Right atrium auricular region (tissue), 2 donors: ENCODE data around the gene CCDC159. TPM values are rescaled to one million over a fixed set of nuclear protein-coding genes. Genes with fewer than 3 reads are reported as not detected.
"Not testable (repeated sequence)": the region's sequence is repeated elsewhere in the genome, so short reads cannot be mapped to it uniquely, and the experiment has no call there.

ENCODE experiments used
- DNase-seq: peaks from one replicate; pipeline ENCODE4 v3.0.0-alpha.2; 2019; ENCODE audit warnings: low spot score
- H3K27ac ChIP-seq, 2 donors: fragments of 200-600 bp; sonication (generic); 1 replicate in 1 of 2; 2 replicates in 1 of 2; pipeline ENCODE4 v1.5.1; 2016 to 2019
- H3K27me3 ChIP-seq, 2 donors: fragments of 200-600 bp; sonication (generic); one replicate each; pipeline versions ENCODE4 v1.5.1 to v1.6.0; 2017 to 2019
- H3K36me3 ChIP-seq: fragments of 200-600 bp; sonication (generic); one replicate; pipeline ENCODE4 v1.5.1; 2016
- H3K4me1 ChIP-seq, 2 donors: fragments of 200-600 bp; sonication (generic); one replicate each; pipeline versions ENCODE4 v1.5.1 to v1.6.0; 2017 to 2019
- H3K4me3 ChIP-seq, 2 donors: fragments of 200-600 bp; sonication (generic); 1 replicate in 1 of 2; 2 replicates in 1 of 2; pipeline ENCODE4 v1.5.1; 2017 to 2019; ENCODE audit warnings: mild to moderate bottlenecking in 1 of 2, moderate library complexity in 1 of 2
- H3K9me3 ChIP-seq, 2 donors: fragments of 200-600 bp; sonication (generic); one replicate each; pipeline ENCODE4 v1.5.1; 2019
- CTCF ChIP-seq, 2 donors: fragments of 200-600 bp; sonication (generic); IDR thresholded peaks; one replicate each; pipeline ENCODE4 v1.5.1; 2019; ENCODE audit warnings: antibody characterized with exemption in 2 of 2
- total RNA-seq, 2 donors: library from RNA; depleted of rRNA; stranded (reverse); fragments of >200 nt; gene quantifications; one replicate each; pipeline ENCODE4 v1.1.0, GENCODE V29; 2016

The CCDC159 gene
- total RNA-seq, 2 donors from 2014 or later: 12.1 to 18.8 TPM

- Histone ChIP-seq H3K4me3 (no peak overlapping the region), H3K27ac (no peak overlapping the region), H3K9me3 (no peaks in the 10 kb centered on the region), H3K4me1 (peaks cover 0 to 17% of the 10 kb centered on the region in 2 donors), H3K27me3 (no peaks in the 10 kb centered on the region), H3K36me3 (peaks cover 30% of the 10 kb centered on the region)
- no peak for TF ChIP-seq CTCF (IDR thresholded peaks at IDR 0.05)
- no peak for DNase-seq
These were observed 10.7 kb upstream of the CCDC159 start for GRCh38 chr19:11335449-11336146.

GRCh38 chr19:11337080-11337479, 9.2 kb upstream of the CCDC159 start:
- Histone ChIP-seq H3K27ac (no peak overlapping the region), H3K36me3 (peaks cover 30% of the 10 kb centered on the region)

GRCh38 chr19:11338121-11338520, 8.2 kb upstream of the CCDC159 start:
- H3K4me3 ChIP-seq: no peak overlapping the region

More at GRCh38 chr19:11337080-11337479, 9.2 kb upstream of the CCDC159 start:
- Histone ChIP-seq H3K4me1 (peaks cover 0 to 17% of the 10 kb centered on the region in 2 donors), H3K4me3 (no peak overlapping the region), H3K27me3 (no peaks in the 10 kb centered on the region), H3K9me3 (no peaks in the 10 kb centered on the region)
- DNase-seq: no peak
- TF ChIP-seq CTCF (IDR thresholded peaks at IDR 0.05): no peak

GRCh38 chr19:11338569-11339253, 7.6 kb upstream of the CCDC159 start:
- H3K9me3 ChIP-seq: no peaks in the 10 kb centered on the region
- no peak for TF ChIP-seq CTCF (IDR thresholded peaks at IDR 0.05)
- peak overlapping the region; percentile 62 to 77 for H3K4me3 ChIP-seq
- peaks cover 19% of the 10 kb centered on the region for H3K36me3 ChIP-seq
- no peak for DNase-seq
- peak overlapping the region; percentile 82 to 88 for H3K27ac ChIP-seq
- H3K4me1 ChIP-seq: peaks cover 0 to 17% of the 10 kb centered on the region in 2 donors
- H3K27me3 ChIP-seq: no peaks in the 10 kb centered on the region

More at GRCh38 chr19:11338121-11338520, 8.2 kb upstream of the CCDC159 start:
- Histone ChIP-seq H3K4me1 (peaks cover 0 to 17% of the 10 kb centered on the region in 2 donors), H3K36me3 (peaks cover 25% of the 10 kb centered on the region), H3K27me3 (no peaks in the 10 kb centered on the region), H3K27ac (peak overlapping the region; percentile 82 to 88), H3K9me3 (no peaks in the 10 kb centered on the region)
- no peak for DNase-seq
- no peak for TF ChIP-seq CTCF (IDR thresholded peaks at IDR 0.05)

- peak; percentile 91 for DNase-seq
These were observed 6.8 kb upstream of the CCDC159 start, which contains the start of gene RAB3D for GRCh38 chr19:11339254-11340098. TSS of gene RAB3D (minus strand) at chr19:11339657. CDS start at chr19:11337399, 2,258 bp downstream.

GRCh38 chr19:11340099-11340467, 6.2 kb upstream of the CCDC159 start:
- Histone ChIP-seq H3K4me1 (peaks cover 0 to 30% of the 10 kb centered on the region in 2 donors), H3K4me3 (peak overlapping the region in 1 of 2 donors; percentile 77), H3K27ac (peak overlapping the region; percentile 82 to 88)
- H3K27me3 ChIP-seq, H3K9me3 ChIP-seq, DNase-seq, H3K36me3 ChIP-seq: not testable (repeated sequence)

More at GRCh38 chr19:11339254-11340098, 6.8 kb upstream of the CCDC159 start, which contains the start of gene RAB3D:
- no peaks in the 10 kb centered on the region for H3K27me3 ChIP-seq
- peaks cover 0 to 24% of the 10 kb centered on the region in 2 donors for H3K4me1 ChIP-seq
- no peaks in the 10 kb centered on the region for H3K9me3 ChIP-seq
- no peak for TF ChIP-seq CTCF (IDR thresholded peaks at IDR 0.05)
- peaks cover 11% of the 10 kb centered on the region for H3K36me3 ChIP-seq
- peak within 1 kb of the TSS; percentile 82 to 88 for H3K27ac ChIP-seq
- peak within 1 kb of the TSS; percentile 62 to 77 for H3K4me3 ChIP-seq
